SK-N-SH (cell line): ENCODE data around the gene LRRC2. TPM values are rescaled to one million over a fixed set of nuclear protein-coding genes. Genes with fewer than 3 reads are reported as not detected.

Source experiments
- CTCF ChIA-PET: fragments of 300-600, 350-600 bp; formaldehyde crosslinking; extraction: SDS; loops from one replicate; lab custom pipeline; 2021; lab: Yijun Ruan, JAX
- POLR2A ChIA-PET: fragments of 350-600 bp; sonication (Branson Sonifier 250); formaldehyde crosslinking; extraction: SDS; loops from one replicate; lab custom pipeline; 2020; ENCODE audit warnings: antibody characterized with exemption, inconsistent platforms; lab: Yijun Ruan, JAX
- DNase-seq: peaks from one replicate; pipeline ENCODE4 v3.0.0; 2012
- H2AFZ ChIP-seq: fragments of 200-600 bp; sonication (generic); 2 replicates; pipeline ENCODE4 v1.8.1; 2016; ENCODE audit warnings: antibody characterized with exemption, mild to moderate bottlenecking, low read depth
- H3F3A ChIP-seq: fragments of 200-600 bp; sonication (generic); replicated peaks from 2 replicates; pipeline ENCODE3; 2016; ENCODE audit warnings: antibody characterized with exemption, mild to moderate bottlenecking; ENCODE audit not compliant: insufficient read depth
- H3K27ac ChIP-seq, 2 experiments: fragments of 200-500 bp in 1 of 2; fragments of 200-600 bp in 1 of 2; sonication (Bioruptor generic) in 1 of 2; sonication (generic), shearing (Covaris generic) in 1 of 2; 2 replicates each; pipeline versions ENCODE4 v1.5.1 to v1.6.1; 2014 to 2016; ENCODE audit warnings: low read depth in 2 of 2, inconsistent platforms in 1 of 2, low read length in 1 of 2, mild to moderate bottlenecking in 1 of 2, mixed read lengths in 1 of 2
- H3K27me3 ChIP-seq: fragments of 200-600 bp; sonication (generic), shearing (Covaris generic); 2 replicates; pipeline ENCODE4 v1.6.1; 2016; ENCODE audit warnings: mixed run types; ENCODE audit not compliant: insufficient read depth
- H3K36me3 ChIP-seq, 2 experiments: fragments of 200-500 bp in 1 of 2; fragments of 200-600 bp in 1 of 2; sonication (Bioruptor generic) in 1 of 2; sonication (generic) in 1 of 2; replicated peaks in 1 of 2; 2 replicates each; pipeline versions ENCODE3 to v1.5.1; 2014 to 2016; ENCODE audit warnings: low read length in 1 of 2, mild to moderate bottlenecking in 1 of 2; ENCODE audit not compliant: insufficient read depth in 2 of 2, control insufficient read depth in 1 of 2
- H3K4me1 ChIP-seq, 2 experiments: fragments of 200-500 bp in 1 of 2; fragments of 200-600 bp in 1 of 2; sonication (Bioruptor generic) in 1 of 2; sonication (generic), shearing (Covaris generic) in 1 of 2; 2 replicates each; pipeline versions ENCODE4 v1.5.1 to v1.6.1; 2014 to 2016; ENCODE audit warnings: low read depth in 1 of 2, low read length in 1 of 2, mixed run types in 1 of 2; ENCODE audit not compliant: insufficient read depth in 2 of 2, control insufficient read depth in 1 of 2
- H3K4me2 ChIP-seq: fragments of 200-600 bp; sonication (generic), shearing (Covaris generic); 2 replicates; pipeline ENCODE4 v1.6.1; 2017; ENCODE audit warnings: mixed run types
- H3K4me3 ChIP-seq, 2 experiments: fragments of 200-500 bp in 1 of 2; fragments of 200-600 bp in 1 of 2; sonication (Bioruptor generic) in 1 of 2; sonication (generic), shearing (Covaris generic) in 1 of 2; 2 replicates each; pipeline versions ENCODE4 v1.5.1 to v1.8.1; 2014 to 2016; ENCODE audit warnings: low read depth in 2 of 2, inconsistent platforms in 1 of 2, low read length in 1 of 2, mild to moderate bottlenecking in 1 of 2, mixed read lengths in 1 of 2, moderate library complexity in 1 of 2
- H3K79me2 ChIP-seq: fragments of 200-600 bp; sonication (generic); 2 replicates; pipeline ENCODE4 v1.8.1; 2017; ENCODE audit warnings: mild to moderate bottlenecking; ENCODE audit not compliant: insufficient read depth
- H3K9ac ChIP-seq: fragments of 200-600 bp; sonication (generic); 2 replicates; pipeline ENCODE4 v1.6.1; 2017; ENCODE audit warnings: mixed run types
- H3K9me2 ChIP-seq: fragments of 200-600 bp; sonication (generic); 2 replicates; pipeline ENCODE4 v1.6.1; 2017; ENCODE audit warnings: mixed run types
- H3K9me3 ChIP-seq: fragments of 200-600 bp; sonication (generic); 2 replicates; pipeline ENCODE4 v1.6.1; 2017; ENCODE audit warnings: mixed run types, mild to moderate bottlenecking, moderate library complexity
- H4K20me1 ChIP-seq: fragments of 200-600 bp; sonication (generic); 2 replicates; pipeline ENCODE4 v1.6.1; 2017; ENCODE audit warnings: mild to moderate bottlenecking, mixed run types; ENCODE audit not compliant: insufficient read depth
- FOSL2 ChIP-seq: IDR thresholded peaks from 2 replicates; pipeline ENCODE4 v1.4.0; 2012; ENCODE audit warnings: low read depth, mild to moderate bottlenecking, moderate library complexity, borderline replicate concordance
- FOXJ3 ChIP-seq: sonication (generic); formaldehyde crosslinking; IDR thresholded peaks from 2 replicates; pipeline ENCODE4 v1.5.1; 2020; ENCODE audit warnings: mild to moderate bottlenecking, missing genetic modification reagents
- MXI1 ChIP-seq: IDR thresholded peaks from 2 replicates; pipeline ENCODE4 v1.6.1; 2012; ENCODE audit warnings: mild to moderate bottlenecking, low read depth, low read length, improper control_type of control experiment
- NFIC ChIP-seq: IDR thresholded peaks from 2 replicates; pipeline ENCODE4 v1.4.0; 2012; ENCODE audit warnings: borderline replicate concordance
- POLR2AphosphoS5 ChIP-seq: IDR thresholded peaks from 2 replicates; pipeline ENCODE4 v1.6.1; 2012; ENCODE audit warnings: low read depth, low read length
- RAD21 ChIP-seq: IDR thresholded peaks from 2 replicates; pipeline ENCODE4 v1.6.1; 2012; ENCODE audit warnings: mild to moderate bottlenecking, low read length
- RCOR1 ChIP-seq: fragments of 150-350 bp; IDR thresholded peaks from 2 replicates; pipeline ENCODE4 v1.6.1; 2017; ENCODE audit warnings: antibody characterized with exemption, low read length
- RXRA ChIP-seq: IDR thresholded peaks from 2 replicates; pipeline ENCODE4 v1.4.0; 2012; ENCODE audit warnings: low read depth, mild to moderate bottlenecking, borderline replicate concordance
- SIN3A ChIP-seq: IDR thresholded peaks from 2 replicates; pipeline ENCODE4 v1.6.1; 2012; ENCODE audit warnings: low read depth, mild to moderate bottlenecking, low read length, moderate library complexity, borderline replicate concordance
- TAF1 ChIP-seq: IDR thresholded peaks from 2 replicates; pipeline ENCODE4 v1.6.1; 2012; ENCODE audit warnings: low read depth, mild to moderate bottlenecking, low read length, moderate library complexity, borderline replicate concordance
- TEAD4 ChIP-seq: IDR thresholded peaks from 2 replicates; pipeline ENCODE4 v1.4.0; 2012; ENCODE audit warnings: mild to moderate bottlenecking, borderline replicate concordance; ENCODE audit not compliant: insufficient read depth
- whole genome bisulfite sequencing: methylation state at CpG from one replicate; pipeline ENCODE4 v1.1.6; 2017; ENCODE audit warnings: low lambda C conversion rate; 5-methylcytosine and 5-hydroxymethylcytosine counted together
- polyA plus RNA-seq, 3 experiments: library from polyadenylated mRNA; depleted of rRNA; stranded (reverse); fragments of >200 nt; gene quantifications; 2 replicates each; pipeline ENCODE4 v1.2.3, GENCODE V29; 2012
- TF ChIP-seq, protein P1 (sequence below): fragments of 150-350 bp; IDR thresholded peaks from 2 replicates; pipeline ENCODE4 v1.6.1; 2017; ENCODE audit warnings: antibody characterized with exemption, low read length, low read depth, borderline replicate concordance
- TF ChIP-seq, protein P2 (sequence below): fragments of 200-600 bp; sonication (generic); IDR thresholded peaks from 2 replicates; pipeline ENCODE4 v1.6.1; 2017; ENCODE audit warnings: antibody characterized with exemption, mild to moderate bottlenecking, moderate library complexity
- TF ChIP-seq, protein P3 (sequence below): IDR thresholded peaks from 2 replicates; pipeline ENCODE4; 2012

The LRRC2 gene
- polyA plus RNA-seq, 1 of the 3 experiments (the other 2 are of a cell fraction): 0.13 TPM

DNA sequence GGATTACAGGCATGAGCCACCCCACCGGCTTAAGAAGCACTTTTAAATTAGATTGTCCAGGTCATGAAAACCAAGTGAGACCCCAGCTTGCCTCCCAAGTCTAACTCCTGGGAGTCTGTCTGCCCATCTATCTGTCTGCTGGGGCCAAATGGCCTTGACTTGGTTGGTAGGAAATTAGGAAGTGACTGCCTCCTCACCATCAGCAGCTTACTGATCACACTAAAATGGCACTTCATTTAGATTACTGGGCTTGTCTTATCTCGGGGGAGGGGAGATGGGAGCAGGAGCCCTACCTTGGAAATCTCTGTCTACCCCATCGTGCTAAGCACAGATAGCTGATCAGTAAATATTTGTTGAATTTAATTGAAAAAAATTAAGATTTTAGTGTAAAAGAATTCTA is 5.6 kb upstream of the LRRC2 start:
- no peak for TF ChIP-seq TEAD4
- no peak for TF ChIP-seq RXRA
- TF ChIP-seq RCOR1: no peak
- TF ChIP-seq, protein P1, sequence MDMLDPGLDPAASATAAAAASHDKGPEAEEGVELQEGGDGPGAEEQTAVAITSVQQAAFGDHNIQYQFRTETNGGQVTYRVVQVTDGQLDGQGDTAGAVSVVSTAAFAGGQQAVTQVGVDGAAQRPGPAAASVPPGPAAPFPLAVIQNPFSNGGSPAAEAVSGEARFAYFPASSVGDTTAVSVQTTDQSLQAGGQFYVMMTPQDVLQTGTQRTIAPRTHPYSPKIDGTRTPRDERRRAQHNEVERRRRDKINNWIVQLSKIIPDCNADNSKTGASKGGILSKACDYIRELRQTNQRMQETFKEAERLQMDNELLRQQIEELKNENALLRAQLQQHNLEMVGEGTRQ: no peak
- TF ChIP-seq POLR2AphosphoS5: no peak
- no peak for TF ChIP-seq FOXJ3
- TF ChIP-seq, protein P2, sequence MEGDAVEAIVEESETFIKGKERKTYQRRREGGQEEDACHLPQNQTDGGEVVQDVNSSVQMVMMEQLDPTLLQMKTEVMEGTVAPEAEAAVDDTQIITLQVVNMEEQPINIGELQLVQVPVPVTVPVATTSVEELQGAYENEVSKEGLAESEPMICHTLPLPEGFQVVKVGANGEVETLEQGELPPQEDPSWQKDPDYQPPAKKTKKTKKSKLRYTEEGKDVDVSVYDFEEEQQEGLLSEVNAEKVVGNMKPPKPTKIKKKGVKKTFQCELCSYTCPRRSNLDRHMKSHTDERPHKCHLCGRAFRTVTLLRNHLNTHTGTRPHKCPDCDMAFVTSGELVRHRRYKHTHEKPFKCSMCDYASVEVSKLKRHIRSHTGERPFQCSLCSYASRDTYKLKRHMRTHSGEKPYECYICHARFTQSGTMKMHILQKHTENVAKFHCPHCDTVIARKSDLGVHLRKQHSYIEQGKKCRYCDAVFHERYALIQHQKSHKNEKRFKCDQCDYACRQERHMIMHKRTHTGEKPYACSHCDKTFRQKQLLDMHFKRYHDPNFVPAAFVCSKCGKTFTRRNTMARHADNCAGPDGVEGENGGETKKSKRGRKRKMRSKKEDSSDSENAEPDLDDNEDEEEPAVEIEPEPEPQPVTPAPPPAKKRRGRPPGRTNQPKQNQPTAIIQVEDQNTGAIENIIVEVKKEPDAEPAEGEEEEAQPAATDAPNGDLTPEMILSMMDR: no peak
- TF ChIP-seq SIN3A: no peak
- no peak for TF ChIP-seq FOSL2
- Histone ChIP-seq H3K9me2 (no peaks in the 10 kb centered on the region), H3K27ac (no peak overlapping the region), H3K9me3 (no peaks in the 10 kb centered on the region), H3K9ac (no peak overlapping the region), H3K36me3 (no peaks in the 10 kb centered on the region), H3K4me3 (no peak overlapping the region), H3K4me2 (no peak overlapping the region), H3K4me1 (peaks cover 0 to under 1% of the 10 kb centered on the region in 2 experiments; a peak in 2 of 4 replicates), H3F3A (no peaks in the 10 kb centered on the region), H4K20me1 (no peaks in the 10 kb centered on the region), H2AFZ (no peak overlapping the region), H3K79me2 (no peaks in the 10 kb centered on the region), H3K27me3 (no peaks in the 10 kb centered on the region; the same call in 1 of the 2 replicates)
- DNase-seq: no peak
- ChIA-PET CTCF (interaction anchor here (1.3 to 1.5 kb wide), 2 partner anchors 14 to 82 kb away, joined by 4 read pairs; no protein-coding TSS in a partner anchor), POLR2A (no interaction called here)
- WGBS: 42% methylated on average over 3 of the region's 3 CpGs

DNA sequence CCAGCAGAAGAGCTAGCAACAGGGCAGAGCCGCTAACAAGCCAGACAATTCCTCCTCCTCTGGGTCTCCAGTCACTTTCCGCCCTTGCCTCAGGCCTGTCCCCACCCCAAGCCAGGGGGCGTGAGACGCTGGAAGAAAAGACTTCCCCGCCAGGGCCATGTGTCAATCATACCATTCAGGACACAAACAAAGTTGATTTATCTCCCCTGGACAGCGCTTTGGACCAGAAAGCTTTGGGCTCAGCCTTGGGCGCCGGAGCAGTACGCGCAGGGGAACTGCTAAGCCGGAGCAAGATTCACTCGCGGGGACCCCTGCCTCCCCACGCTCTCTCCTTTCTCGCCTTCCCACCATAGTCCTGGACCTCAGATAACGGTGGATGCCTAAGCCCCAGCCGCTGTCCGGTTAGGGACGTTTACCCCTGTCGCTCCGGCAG is 479 bp downstream of the LRRC2 start:
- Histone ChIP-seq H3K4me3 (peak overlapping the region; percentile 45 to 56), H3K27me3 (no peaks in the 10 kb centered on the region), H3K36me3 (no peaks in the 10 kb centered on the region), H3K9ac (no peak overlapping the region), H3F3A (no peaks in the 10 kb centered on the region), H2AFZ (peak overlapping the region; percentile 70; the same call in 1 of the 2 replicates), H3K79me2 (no peaks in the 10 kb centered on the region), H3K27ac (no peak overlapping the region), H3K4me2 (peak overlapping the region; percentile 89), H3K9me2 (no peaks in the 10 kb centered on the region), H3K4me1 (peaks cover 0 to 7% of the 10 kb centered on the region in 2 experiments; a peak in 2 of 4 replicates), H3K9me3 (no peaks in the 10 kb centered on the region), H4K20me1 (no peaks in the 10 kb centered on the region)
- TF ChIP-seq, protein P2: no peak
- TF ChIP-seq, protein P1: no peak
- TF ChIP-seq NFIC (no peak), TAF1 (no peak), RXRA (no peak), TEAD4 (no peak), RAD21 (no peak), MXI1 (no peak)
- TF ChIP-seq, protein P3, sequence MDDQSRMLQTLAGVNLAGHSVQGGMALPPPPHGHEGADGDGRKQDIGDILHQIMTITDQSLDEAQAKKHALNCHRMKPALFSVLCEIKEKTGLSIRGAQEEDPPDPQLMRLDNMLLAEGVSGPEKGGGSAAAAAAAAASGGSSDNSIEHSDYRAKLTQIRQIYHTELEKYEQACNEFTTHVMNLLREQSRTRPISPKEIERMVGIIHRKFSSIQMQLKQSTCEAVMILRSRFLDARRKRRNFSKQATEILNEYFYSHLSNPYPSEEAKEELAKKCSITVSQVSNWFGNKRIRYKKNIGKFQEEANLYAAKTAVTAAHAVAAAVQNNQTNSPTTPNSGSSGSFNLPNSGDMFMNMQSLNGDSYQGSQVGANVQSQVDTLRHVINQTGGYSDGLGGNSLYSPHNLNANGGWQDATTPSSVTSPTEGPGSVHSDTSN: no peak
- POLR2A ChIA-PET: no interaction called here
- WGBS: 50% methylated on average over 17 of the region's 21 CpGs
- DNase-seq: peak; percentile 30
- CTCF ChIA-PET: interaction anchor here (0.9 to 10.9 kb wide), 4 partner anchors 16 to 79 kb away, joined by 3 to 223 read pairs (median 4); no protein-coding TSS in a partner anchor
